T-helper 1 cell treated with Interleukin-12 subunit alpha and Interleukin-12 subunit beta and Interleukin-4 antibody, amounts not matched to agents 30 ng/mL and 1 ng/mL, for 36 hours (primary cell): Measurements from ENCODE around the gene DOCK8. TPM values are rescaled to one million over a fixed set of nuclear protein-coding genes. Genes with fewer than 3 reads are reported as not detected.

Source experiments
- intact Hi-C: fragments of 100-400 bp; cut with micrococcal nuclease; formaldehyde crosslinking; loops from one replicate; pipeline ENCODE4 v1.15.1; 2024
- total RNA-seq: library from RNA; stranded (reverse); gene quantifications from 2 replicates; pipeline ENCODE4 v1.2.3, GENCODE V29; 2022

The DOCK8 gene
- total RNA-seq, 1 donor from 2014 or later: 274 TPM

- intact Hi-C loops: no loop called here
These were observed 239.2 kb downstream of the DOCK8 start for GRCh38 chr9:453832-454231.

- intact Hi-C loops: no loop called here
These were observed 241.7 kb downstream of the DOCK8 start for GRCh38 chr9:456365-456764.

GRCh38 chr9:458590-458989, 243.9 kb downstream of the DOCK8 start:
- intact Hi-C loops: no loop called here

GRCh38 chr9:459491-460444, 245.1 kb downstream of the DOCK8 start:
- intact Hi-C loops: loop anchor here (1.0 kb wide), 1 partner anchor 12 kb away; no protein-coding TSS in a partner anchor

- intact Hi-C loops: no loop called here
These were observed 247.5 kb downstream of the DOCK8 start for GRCh38 chr9:462121-462520.

- intact Hi-C loops: no loop called here
These were observed 247.9 kb downstream of the DOCK8 start for GRCh38 chr9:462606-463005.

- intact Hi-C loops: no loop called here
These were observed 248.9 kb downstream of the DOCK8 start for GRCh38 chr9:463455-464171.

GRCh38 chr9:466747-467146, 252.1 kb downstream of the DOCK8 start:
- intact Hi-C loops: no loop called here

- intact Hi-C loops: no loop called here
These were observed 254.2 kb downstream of the DOCK8 start for GRCh38 chr9:468766-469426.

- intact Hi-C loops: loop anchor here (1.0 kb wide), 2 partner anchors 23 to 34 kb away; partner anchors contain the start of gene KANK1
These were observed 255.2 kb downstream of the DOCK8 start for GRCh38 chr9:469672-470551.

GRCh38 chr9:470552-471194, 256.0 kb downstream of the DOCK8 start:
- intact Hi-C loops: loop anchor here (1.0 kb wide), 2 partner anchors 23 to 34 kb away; partner anchors contain the start of gene KANK1

GRCh38 chr9:471320-471719, 256.7 kb downstream of the DOCK8 start:
- intact Hi-C loops: no loop called here

- intact Hi-C loops: no loop called here
These were observed 257.9 kb downstream of the DOCK8 start for GRCh38 chr9:472479-473075.

- intact Hi-C loops: no loop called here
These were observed 262.5 kb downstream of the DOCK8 start for GRCh38 chr9:477193-477592.

GRCh38 chr9:479304-479970, 264.8 kb downstream of the DOCK8 start:
- intact Hi-C loops: no loop called here

- intact Hi-C loops: no loop called here
These were observed 265.3 kb downstream of the DOCK8 start for GRCh38 chr9:479971-480350.

- intact Hi-C loops: no loop called here
These were observed 268.1 kb downstream of the DOCK8 start for GRCh38 chr9:482739-483138.

GRCh38 chr9:486156-486555, 271.5 kb downstream of the DOCK8 start:
- intact Hi-C loops: no loop called here

GRCh38 chr9:487429-487828, 272.8 kb downstream of the DOCK8 start:
- intact Hi-C loops: no loop called here
